A204.1 (cell line): ENCODE measurements around the gene SYNC.
"Not testable (repeated sequence)": the region's sequence is repeated elsewhere in the genome, so short reads cannot be mapped to it uniquely, and the experiment has no call there.

Experiments used
- FAIRE-seq: peaks from 2 replicates; lab custom pipeline; 2012; peaks lifted over from hg19 to GRCh38; lab: Jason Lieb, UNC

The SYNC gene

DNA sequence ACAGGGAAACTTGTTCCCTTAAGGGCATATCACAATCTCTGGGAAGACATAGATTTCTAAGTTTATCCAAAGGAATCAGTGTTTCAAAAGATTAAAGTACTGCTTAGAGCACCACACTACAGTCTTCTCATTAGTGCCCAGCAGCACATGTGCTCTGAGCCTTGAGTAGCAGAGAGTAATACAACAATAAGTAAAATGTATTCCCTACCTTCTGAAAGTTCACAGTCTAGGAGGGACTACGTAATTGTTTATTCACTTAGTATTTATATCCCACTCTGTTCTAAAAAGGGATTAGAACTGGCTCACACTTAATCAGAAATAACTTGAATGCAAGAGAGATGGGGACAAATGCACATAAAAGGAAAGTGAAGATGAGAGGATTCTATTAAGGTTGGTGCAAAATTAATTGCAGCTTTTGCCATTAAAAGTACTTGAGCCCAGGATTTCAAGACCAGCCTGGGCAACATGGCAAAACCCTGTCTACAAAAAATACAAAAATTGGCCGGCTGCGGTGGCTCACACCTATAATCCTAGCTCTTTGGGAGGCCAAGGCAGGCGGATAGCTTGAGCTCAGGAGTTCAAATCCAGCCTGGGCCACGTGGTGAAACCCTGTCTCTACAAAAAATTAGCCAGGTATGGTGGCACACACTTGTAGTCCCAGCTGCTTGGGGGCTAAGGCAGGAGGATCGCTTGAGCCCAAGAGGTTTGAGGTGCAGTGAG lies 9.0 kb downstream of the SYNC start:
- FAIRE-seq, result no peak

DNA sequence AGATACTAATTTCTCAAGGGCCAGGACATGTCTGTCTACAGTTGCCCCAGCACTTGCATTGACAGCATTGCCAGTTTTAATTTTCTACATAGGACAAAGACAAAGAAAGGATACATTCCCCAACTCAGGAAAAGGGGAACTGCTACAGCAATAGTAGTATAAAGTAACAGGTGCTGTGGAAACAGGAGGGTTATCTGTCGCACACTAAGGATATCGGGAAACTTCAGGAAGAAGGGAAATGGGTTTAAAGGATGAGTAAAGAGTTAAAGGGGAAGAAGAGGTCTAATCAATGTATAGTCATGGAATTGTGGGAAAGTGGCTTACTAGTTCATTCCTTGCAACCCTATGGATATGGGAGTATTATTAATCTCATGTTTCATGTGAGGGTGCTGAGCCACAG lies 16.2 kb downstream of the SYNC start:
- no peak for FAIRE-seq

DNA sequence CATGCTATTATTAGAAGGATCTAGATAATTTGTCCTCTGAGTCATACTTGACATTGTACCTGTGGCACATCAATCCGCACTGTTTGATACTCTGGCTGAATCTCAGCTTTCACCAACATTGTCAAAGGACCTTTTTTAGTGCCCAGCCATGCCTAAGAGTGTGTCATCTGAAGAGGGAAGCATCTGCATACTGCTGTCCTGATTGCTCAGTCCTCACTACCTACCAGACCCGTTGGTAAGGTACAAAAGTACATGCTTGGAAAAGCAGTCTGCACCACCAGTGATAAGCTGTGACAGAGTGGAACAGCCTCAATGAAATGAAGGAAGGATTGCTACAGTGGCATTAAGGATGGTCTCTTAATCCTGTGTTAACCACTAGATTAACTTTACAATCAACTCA lies 17.1 kb downstream of the SYNC start:
- FAIRE-seq, result no peak

DNA sequence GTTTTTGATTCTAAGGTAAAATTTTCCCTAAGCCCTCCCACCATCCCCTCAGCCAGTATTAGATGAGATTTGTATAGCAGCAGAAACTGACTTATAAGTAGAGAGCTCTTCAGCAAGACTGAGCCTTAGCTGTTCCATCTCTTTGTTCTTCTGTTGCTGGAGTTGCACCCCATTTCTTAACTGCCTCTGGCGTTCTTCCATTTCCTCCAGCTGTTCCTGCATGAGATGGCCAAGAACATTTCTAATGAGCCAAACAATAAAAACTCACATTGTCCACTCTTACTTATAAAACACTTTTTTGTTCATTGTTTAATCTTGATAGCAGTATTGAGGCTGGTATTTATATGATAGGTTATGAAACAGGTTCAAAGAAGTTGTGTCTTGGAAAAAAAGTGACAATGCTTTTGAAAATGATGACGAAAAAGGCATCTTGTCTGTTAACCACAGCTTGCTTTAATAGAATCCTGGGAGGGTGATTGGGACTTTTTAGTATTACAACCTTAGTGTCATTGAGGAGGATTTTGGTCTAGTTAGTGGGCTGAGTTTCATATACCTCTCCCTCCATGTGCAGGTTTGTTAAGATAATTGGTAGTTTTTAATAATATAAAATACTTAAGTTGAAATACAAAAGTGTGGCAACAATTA lies 18.3 kb downstream of the SYNC start:
- no peak for FAIRE-seq

DNA sequence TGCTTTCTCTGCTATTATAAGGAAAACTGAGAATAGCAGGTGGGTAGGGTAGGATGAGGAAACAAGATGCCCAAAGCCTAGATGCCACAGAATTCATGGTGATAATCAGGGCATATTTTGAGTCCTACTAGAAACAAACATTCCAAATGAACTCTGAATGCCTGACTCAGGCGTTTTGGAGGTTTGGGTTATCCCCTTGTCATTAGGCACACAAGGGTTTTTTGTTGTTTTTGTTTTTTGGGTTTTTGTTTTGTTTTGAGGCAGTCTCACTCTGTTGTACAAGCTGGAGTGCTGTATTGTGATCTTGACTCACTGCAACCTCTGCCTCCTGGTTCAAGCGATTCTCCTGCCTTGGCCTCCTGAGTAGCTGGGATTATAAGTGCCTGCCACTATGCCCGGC lies 19.2 kb downstream of the SYNC start:
- FAIRE-seq, result no peak

DNA sequence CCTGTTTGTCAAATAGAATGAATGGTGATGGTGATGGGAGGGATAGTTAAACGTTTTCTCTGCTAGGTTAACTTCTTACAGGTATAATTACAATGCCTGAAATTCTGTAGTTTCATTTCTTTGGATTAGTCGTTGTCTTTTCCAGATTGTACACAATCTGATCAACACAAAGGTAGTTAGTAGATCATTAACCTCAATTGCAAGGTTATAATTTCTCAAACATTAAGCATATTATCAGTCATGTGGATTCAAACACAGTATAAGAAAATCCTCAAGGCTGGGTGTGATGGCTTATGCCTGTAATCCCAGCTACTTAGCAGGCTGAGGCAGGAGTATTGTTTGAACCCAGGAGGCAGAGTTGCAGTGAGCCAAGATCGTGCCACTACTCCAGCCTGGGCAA lies 20.6 kb downstream of the SYNC start:
- no peak for FAIRE-seq

DNA sequence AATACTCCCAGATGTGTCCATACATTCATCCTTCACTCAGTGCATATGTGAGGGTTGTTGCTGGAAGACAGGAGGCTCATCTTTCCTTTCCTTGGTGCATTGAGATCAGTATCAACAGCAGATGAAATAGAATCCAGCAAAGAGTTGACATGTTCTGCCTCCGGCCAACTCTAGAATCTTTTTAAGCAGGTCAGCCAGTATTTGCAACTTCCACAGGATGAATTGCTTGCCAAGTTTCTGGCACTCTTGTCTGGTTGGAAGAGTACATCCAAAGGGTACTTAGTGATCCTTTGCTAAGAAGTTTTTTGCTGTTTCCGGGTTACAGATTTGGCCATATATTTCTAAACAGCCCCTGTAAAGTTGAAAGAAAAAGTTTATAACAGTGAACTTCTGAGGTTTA lies 21.1 kb downstream of the SYNC start:
- no peak for FAIRE-seq

DNA sequence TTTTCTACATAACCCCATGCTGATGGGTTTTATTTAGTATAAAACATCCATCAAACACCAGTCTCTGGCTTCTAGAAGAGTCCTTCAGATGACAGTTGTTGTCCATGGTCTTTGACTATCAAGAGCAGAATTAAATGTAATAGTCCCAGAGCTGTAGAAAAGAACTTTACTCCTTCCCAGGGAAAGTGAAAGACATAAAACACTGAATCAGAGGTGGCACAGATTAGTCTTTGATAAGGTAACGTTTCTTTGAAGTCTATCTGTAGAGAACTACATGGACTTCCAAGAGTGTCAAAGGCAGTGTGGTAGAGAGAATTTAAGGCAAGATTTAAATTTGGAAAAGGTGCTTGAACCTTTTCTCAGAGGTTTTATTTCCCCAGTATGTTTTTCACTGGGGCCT lies 21.9 kb downstream of the SYNC start:
- FAIRE-seq, result no peak

DNA sequence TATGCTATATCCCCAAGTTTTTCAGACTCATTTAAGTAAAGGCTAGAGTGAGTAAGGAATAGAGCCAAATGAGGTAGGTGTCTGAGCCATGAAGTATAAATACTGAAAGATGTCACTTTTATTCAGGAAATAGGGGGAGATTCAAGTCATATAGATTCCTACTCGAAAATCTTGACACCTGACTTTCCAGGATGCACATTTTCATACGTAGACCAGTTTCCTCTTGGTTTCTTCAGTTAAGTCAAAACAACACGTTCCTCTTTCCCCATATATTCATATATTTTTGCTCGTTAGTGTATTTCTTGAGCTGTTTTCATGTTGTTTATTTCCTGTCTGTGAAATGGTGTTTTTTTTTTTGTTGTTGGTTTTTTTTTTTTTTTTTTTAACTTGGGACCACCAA lies 22.6 kb downstream of the SYNC start:
- FAIRE-seq, result peak; percentile 3

DNA sequence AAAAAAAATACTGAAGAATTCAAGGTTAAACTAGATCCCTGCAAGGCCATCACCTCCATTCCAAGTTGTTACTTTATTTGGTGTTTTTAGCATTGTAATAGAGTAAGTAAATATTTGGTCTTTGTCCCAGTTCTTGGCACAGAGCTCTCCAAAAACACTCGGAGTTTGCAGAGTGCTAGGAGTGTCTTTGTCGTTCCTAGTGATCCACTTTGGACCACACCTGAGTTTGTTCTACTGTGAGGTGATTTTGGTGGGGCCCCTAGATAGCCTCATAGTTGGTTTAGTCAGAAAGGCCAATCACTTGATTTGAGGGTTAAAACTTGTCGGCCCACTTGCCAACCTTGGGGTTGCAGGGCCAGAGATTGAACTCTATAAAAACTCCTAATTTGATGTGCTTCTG lies 25.6 kb downstream of the SYNC start:
- no peak for FAIRE-seq

DNA sequence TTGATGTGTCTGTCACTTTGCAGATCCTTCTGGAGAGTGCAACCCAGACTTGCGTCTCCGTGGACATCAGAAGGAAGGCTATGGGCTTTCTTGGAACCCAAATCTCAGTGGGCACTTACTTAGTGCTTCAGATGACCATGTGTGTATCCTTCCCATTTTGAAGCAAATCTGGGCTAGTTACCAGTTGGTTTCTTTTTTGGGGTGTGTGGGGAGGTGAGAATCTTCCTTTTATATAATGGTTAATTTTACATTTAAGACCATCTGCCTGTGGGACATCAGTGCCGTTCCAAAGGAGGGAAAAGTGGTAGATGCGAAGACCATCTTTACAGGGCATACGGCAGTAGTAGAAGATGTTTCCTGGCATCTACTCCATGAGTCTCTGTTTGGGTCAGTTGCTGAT lies 33.9 kb downstream of the SYNC start:
- FAIRE-seq, result not testable (repeated sequence)

DNA sequence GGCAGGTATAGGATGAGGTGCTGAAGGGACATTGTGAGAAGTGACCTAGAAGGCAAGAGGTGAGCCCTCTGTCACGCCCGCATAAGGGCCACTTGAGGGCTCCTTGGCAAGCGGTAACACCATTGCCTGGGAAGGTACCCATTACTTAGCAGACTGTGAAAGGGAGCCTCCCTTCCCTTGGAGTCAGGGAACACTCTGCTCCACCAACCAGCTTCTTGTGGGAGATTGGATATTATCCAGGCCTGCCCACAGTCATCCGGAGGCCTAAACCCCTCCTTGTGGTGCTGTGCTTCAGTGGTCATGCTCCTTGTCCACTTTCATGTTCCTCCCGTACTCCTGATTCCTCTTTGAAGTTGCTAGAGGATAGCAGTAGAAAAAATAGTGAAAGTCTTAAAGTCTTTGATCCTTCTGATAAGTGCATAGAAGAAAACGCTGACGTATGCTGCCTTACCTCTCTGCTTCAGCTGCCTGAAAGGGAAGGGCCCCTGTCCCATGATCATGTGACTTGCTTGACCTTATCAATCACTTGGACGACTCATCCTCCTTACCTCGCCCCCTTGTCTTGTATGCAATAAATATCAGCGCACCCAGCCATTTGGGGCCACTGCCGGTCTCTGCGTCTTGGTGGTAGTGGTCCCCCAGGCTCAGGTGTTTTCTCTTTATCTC lies 35.5 kb downstream of the SYNC start:
- no peak for FAIRE-seq

DNA sequence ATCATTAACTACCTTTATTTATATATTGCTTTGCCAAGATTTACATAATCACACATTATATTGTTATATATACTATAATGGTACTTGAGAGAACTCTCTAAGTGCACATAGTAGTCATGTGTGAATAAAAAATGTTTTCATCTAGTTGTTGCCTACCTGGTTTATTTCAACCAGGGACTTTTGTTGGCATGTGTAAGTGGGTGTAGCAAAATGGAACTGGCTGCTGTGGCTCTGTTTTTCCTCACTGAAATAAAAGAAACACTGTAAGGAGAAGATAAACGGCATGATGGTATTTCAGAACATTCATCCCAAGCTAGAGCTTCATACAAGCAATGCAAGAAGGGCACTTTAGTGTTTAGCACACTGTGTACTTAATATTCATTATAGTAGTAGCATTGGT lies 36.7 kb downstream of the SYNC start:
- no peak for FAIRE-seq

DNA sequence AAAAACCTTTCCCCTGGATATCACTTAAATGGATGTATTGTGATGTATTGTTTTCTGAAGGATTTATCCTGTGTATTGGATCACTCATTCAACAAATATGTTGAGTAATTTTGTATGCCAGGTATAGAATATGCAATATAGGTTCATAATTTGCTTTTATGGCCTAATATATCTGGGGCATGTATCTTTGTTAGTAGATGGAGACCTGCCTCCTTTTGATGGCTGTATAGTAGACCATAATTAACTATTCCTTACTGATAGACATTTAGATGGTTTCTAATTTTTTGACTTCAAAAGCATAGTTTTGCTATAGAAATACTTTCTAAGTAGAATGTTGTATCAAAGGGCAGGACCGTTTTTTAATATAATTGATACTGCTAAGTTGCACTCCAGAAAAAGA lies 43.0 kb downstream of the SYNC start:
- no peak for FAIRE-seq

DNA sequence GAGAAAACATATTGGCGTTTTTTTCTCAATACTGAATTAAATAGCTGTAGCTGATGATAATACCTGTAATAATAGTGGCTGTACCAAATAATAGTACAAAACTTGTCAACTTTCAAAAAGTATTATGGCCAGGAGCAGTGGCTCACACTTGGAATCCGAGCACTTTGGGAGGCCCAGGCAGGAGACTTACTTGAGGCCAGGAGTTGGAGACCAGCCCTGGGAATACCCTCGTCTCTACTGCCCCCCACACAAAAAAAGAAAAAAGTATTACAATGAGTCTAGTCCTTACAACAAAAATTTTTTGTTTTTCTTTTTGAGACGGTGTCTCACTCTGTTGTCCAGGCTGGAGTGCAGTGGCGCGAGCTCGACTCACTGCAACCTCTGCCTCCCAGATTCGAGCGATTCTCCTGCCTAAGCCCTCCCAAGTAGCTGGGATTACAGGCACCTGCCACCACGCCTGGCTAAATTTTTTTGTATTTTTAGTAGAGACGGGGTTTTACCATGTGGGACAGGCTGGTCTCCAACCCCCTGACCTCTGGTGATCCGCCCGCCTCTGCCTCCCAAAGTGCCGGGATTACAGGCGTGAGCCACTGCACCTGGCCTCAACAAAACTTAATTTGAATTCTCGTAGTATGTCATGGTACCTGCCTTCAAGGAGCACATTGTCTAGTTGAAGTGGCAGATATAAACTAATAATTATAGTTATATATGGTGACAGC lies 50.2 kb downstream of the SYNC start:
- no peak for FAIRE-seq

DNA sequence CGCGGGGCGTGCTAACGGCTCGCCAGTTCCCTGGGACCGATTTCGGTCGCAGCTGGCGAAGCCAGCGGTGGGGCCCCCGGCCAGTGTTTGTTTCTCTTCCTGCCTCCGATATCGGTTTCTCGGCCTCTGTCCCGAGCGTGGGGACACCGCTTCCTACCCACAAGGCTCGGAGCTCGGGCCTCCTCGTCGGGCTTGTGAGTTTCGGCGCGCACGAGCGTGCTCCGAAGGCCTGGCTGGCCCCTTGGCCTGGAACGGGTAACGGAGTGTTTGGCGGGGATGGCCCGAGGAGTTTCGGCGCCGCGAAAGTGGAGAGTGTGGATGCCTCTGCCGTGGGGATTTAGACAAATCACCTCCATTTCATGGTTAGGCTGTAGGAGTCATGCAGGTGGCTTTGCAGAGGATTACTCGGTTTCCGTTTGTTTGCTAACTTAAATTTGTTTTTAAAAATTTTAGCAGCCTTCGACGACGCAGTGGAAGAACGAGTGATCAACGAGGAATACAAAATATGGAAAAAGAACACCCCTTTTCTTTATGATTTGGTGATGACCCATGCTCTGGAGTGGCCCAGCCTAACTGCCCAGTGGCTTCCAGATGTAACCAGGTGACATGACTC lies 51.0 kb downstream of the SYNC start:
- FAIRE-seq, result no peak

DNA sequence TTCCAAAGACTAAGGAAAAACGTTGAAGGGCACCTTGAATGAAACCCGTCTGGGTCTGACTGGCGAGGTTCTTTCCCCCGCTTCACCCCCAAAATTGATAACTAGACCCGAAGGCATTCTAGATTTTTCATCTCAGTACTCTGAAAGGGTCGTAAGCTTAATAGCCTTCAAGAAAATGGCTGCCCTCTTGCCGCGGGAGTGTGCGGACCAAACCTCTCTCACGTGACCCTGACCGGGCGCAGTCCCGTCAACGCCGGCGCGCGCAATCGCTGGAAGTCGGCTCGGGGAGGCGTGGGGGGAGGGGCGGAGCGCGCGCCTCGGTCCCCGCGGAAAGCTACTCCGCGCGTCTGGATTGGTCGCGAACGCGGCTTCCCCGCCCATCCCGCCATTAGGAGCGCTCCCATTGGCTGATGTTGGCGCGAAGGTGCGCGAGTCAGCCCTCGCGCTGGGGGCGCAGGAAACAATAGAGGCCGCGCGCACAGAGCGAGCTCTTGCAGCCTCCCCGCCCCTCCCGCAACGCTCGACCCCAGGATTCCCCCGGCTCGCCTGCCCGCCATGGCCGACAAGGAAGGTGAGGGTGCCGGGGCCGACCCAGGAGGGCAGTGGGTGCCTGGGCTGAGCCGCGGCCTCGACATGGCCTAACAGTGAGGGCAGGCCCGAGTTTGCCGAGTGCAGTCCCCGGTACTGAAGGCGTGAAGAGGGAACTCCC lies 51.7 kb downstream of the SYNC start, which contains the start of gene RBBP4:
Gene RBBP4, plus strand, starts transcription at position 457 of the 709 bp plus-strand sequence. Its CDS starts 99 bp downstream, at position 556.
- FAIRE-seq, result peak; percentile 30

DNA sequence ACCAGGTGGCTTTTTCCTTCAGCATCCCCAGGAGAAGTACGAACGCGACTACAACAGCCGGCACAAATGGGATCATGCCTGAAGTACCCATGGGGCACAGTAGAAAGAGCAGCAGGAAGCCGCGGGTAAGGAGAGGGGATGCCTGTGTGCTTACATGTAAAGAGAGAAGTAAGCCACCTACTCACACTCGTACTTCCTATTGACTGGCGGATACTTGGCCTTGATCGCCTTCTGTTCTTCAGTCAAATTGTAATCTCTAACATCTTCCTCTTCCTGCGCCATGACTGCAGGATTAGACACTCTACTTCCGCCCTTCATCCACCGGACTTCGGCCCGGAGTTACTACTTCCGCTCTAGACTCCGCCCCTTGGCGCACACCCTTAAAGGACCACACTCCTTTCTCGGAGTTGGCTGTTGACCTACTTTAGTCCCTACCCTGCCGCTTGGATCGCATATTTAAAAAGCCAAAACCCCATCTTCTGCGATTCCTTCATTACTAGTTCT lies 52.3 kb downstream of the SYNC start, which contains the start of gene ZBTB8OS:
Gene ZBTB8OS, minus strand, starts transcription at position 303 of the 504 bp plus-strand sequence. Its CDS starts 21 bp downstream, at position 282.
- FAIRE-seq, result peak; percentile 90

DNA sequence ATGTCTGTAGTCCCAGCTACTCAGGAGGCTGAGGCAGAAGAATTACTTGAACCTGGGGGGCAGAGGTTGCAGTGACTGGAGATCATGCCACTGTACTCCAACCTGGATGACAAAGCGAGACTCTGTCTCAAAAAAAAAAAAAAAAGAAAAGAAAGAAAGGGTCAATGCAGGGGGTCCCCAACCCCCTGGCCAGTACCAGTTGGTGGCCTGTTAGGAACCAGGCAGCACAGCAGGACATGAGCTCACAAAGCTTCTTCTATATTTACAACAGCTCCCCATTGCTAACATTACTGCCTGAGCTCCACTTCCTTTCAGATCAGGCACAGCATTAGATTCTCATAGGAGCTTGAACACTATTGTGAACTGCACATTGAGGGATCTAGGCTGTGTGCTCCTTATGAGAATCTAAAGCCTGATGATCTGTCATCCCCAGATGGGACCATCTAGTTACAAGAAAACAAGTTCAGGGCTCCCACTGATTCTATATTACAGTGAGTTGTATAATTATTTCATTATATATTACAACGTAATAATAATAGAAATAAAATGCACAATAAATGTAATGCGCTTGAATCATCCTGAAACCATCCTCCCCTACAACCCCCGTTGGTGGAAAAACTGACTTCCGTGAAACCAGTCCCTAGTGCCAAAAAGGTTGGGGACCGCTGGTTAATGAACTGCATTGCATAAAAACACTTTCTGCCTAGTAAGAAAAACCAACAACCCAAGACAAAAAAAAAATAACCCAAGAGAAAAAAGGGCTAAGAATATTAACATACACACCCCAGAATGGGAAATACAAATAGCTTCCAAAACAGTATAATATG lies 55.0 kb downstream of the SYNC start:
- FAIRE-seq, result no peak

DNA sequence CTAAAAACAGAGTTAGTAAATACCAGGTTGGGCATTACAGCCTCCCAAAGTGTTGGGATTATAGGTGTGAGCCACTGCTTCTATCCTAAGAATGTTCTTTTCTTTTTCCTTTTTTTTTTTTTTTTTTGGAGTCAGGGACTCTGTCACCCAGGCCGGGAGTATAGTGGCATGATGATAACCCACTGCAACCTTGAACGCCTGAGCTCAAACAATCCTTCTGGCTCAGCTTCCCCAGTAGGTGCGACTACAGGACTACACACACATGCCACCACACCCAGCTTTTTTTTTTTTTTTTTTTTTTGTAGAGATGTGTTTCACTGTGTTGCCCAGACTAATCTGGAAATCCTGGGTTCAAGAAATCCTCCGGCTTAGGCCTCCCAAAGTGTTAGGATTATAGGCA lies 58.1 kb downstream of the SYNC start:
- FAIRE-seq, result no peak
